ENCODE measurements around the gene RGS11.

DNA sequence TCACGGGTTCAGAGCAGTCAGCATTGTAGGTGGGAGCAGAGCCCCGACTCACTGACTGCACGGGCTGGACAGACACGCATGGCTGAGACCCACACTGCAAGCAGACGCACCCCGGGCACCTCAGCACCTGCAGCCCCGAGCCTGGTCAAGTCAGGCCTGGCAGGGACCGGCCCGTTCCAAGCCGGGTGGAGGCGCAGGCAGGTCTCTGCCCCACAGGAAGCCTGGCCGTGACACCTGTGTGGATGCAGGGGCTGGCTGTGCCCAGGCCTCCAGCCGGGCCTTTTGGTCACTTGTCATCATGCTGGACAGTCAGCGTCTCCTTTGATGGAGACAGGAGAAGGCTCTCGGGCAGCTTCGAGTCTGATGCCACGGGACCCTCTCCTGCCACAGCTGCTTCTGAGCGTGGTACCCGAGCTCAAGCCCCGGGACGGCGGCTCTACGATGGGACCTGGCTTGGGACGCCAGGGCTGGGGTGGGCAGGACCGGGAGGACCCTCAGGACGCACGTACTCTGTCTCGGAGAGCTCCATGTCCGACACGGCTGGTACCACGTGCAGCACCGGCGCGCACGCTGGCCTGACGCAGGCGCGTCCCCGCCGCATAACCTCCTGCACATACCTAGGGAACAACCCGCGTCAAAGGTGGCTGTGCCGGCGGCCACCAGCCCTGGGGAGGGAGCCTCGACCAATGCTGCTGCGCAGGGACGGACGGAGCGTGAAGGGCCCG, 15.1 kb upstream of the RGS11 start:
- TF ChIP-seq EGR1 (IDR thresholded peaks at IDR 0.05): no peak
- TF ChIP-seq CREB1 (IDR thresholded peaks at IDR 0.05; ENCODE audit: low read depth): no peak
- TF ChIP-seq CEBPB (IDR thresholded peaks at IDR 0.05): no peak
- no peak for TF ChIP-seq MAX (IDR thresholded peaks at IDR 0.05)
- no peak for TF ChIP-seq REST (IDR thresholded peaks at IDR 0.05; ENCODE audit: low read depth)
- TF ChIP-seq TAF1 (IDR thresholded peaks at IDR 0.05; ENCODE audit: low read depth): no peak
- no peak for TF ChIP-seq RAD21 (IDR thresholded peaks at IDR 0.05; ENCODE audit: low read depth)
- no peak for TF ChIP-seq ZBTB7A (IDR thresholded peaks at IDR 0.05; ENCODE audit: low read depth)
- TF ChIP-seq TEAD4 (IDR thresholded peaks at IDR 0.05): no peak
